Measurements from ENCODE around the gene RGS10. TPM values are rescaled to one million over a fixed set of nuclear protein-coding genes. Genes with fewer than 3 reads are reported as not detected.

RGS10 gene
- total and polyA plus RNA-seq, 9 of the 15 experiments (the other 6 are each of a cell fraction or from before 2014, with no cell fraction given): 31.9 to 123 (median 62.1) TPM

DNA sequence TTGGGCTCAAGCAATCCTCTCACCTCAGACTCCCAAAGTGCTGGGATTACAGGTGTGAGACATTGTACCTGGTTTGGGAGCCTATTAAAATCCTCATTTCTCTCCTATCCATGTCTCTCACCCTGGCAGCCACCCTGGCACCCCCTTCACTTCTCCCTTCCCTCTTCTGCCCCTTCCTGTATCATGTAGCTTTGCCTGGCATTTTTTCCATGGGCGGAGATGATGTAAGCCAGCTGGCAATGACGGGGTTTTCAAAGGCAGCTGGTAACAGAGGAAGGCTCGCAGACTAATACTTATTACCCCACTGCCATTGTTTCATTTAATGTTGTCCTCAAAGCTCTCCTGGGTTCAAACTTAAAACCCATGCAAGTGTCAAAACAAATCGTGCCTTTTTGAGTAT lies 61.9 kb downstream of the RGS10 start:
- CTCF ChIA-PET (ENCODE audit: low intra/inter-chr PET ratio): no interaction called here
- no TSS peak for BruUV-seq (replicated peaks)
- Histone ChIP-seq H3K4me2 (ENCODE audit: insufficient read depth, low read length) (no peak overlapping the region), H3K79me2 (ENCODE audit: control insufficient read depth, insufficient read depth, low read length) (no peaks in the 10 kb centered on the region), H2AFZ (ENCODE audit: low read depth, low read length) (no peak overlapping the region), H3K9ac (ENCODE audit: insufficient read depth in 1 of 2, low read depth in 2 of 2, low read length in 2 of 2) (no peak overlapping the region), H3K4me1 (replicated peaks in 1 of 2; ENCODE audit: control insufficient read depth in 2 of 2, insufficient read depth in 2 of 2, low read length in 2 of 2) (no peaks in the 10 kb centered on the region; a peak in 1 of 5 replicates), H4K20me1 (replicated peaks; ENCODE audit: control insufficient read depth, insufficient read depth, low read length) (no peaks in the 10 kb centered on the region), H3K27me3 (ENCODE audit: control insufficient read depth in 2 of 2, insufficient read depth in 2 of 2, low read length in 2 of 2) (peaks cover 2 to 25% of the 10 kb centered on the region in 2 experiments), H3K27ac (ENCODE audit: extremely low read depth, low read depth, low read length) (no peak overlapping the region), H3K9me3 (replicated peaks; ENCODE audit: control insufficient read depth, insufficient read depth, low read depth, low read length) (no peaks in the 10 kb centered on the region), H3K36me3 (ENCODE audit: control insufficient read depth, insufficient read depth, low read length) (no peaks in the 10 kb centered on the region), H3K9me1 (ENCODE audit: control insufficient read depth, insufficient read depth, low read length) (no peaks in the 10 kb centered on the region), H3K4me3 (no peak overlapping the region)
- POLR2A ChIA-PET: no interaction called here
- no peak for FAIRE-seq
- ATAC-seq: no peak
- WGBS (ENCODE audit: insufficient coverage, low coverage, missing lambda C conversion rate): 0% methylated on average over 4 of the region's 4 CpGs
- in situ Hi-C loops (cut with MboI) (no loop called here), intact Hi-C loops (cut with micrococcal nuclease) (no loop called here)
- TF ChIP-seq MTF1 (CRISPR knock-in tag; IDR thresholded peaks at IDR 0.05; ENCODE audit: borderline replicate concordance) (no peak), DPF2 (IDR thresholded peaks at IDR 0.05) (no peak), ZNF165 (CRISPR knock-in tag; IDR thresholded peaks at IDR 0.05; ENCODE audit: borderline replicate concordance) (no peak), STAT5A (IDR thresholded peaks at IDR 0.05; ENCODE audit: borderline replicate concordance, low read length) (no peak)
- TF ChIP-seq, protein P1, sequence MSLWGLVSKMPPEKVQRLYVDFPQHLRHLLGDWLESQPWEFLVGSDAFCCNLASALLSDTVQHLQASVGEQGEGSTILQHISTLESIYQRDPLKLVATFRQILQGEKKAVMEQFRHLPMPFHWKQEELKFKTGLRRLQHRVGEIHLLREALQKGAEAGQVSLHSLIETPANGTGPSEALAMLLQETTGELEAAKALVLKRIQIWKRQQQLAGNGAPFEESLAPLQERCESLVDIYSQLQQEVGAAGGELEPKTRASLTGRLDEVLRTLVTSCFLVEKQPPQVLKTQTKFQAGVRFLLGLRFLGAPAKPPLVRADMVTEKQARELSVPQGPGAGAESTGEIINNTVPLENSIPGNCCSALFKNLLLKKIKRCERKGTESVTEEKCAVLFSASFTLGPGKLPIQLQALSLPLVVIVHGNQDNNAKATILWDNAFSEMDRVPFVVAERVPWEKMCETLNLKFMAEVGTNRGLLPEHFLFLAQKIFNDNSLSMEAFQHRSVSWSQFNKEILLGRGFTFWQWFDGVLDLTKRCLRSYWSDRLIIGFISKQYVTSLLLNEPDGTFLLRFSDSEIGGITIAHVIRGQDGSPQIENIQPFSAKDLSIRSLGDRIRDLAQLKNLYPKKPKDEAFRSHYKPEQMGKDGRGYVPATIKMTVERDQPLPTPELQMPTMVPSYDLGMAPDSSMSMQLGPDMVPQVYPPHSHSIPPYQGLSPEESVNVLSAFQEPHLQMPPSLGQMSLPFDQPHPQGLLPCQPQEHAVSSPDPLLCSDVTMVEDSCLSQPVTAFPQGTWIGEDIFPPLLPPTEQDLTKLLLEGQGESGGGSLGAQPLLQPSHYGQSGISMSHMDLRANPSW (CRISPR knock-in tag; IDR thresholded peaks at IDR 0.05): no peak
- TF ChIP-seq, protein P2, sequence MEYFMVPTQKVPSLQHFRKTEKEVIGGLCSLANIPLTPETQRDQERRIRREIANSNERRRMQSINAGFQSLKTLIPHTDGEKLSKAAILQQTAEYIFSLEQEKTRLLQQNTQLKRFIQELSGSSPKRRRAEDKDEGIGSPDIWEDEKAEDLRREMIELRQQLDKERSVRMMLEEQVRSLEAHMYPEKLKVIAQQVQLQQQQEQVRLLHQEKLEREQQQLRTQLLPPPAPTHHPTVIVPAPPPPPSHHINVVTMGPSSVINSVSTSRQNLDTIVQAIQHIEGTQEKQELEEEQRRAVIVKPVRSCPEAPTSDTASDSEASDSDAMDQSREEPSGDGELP (CRISPR knock-in tag; IDR thresholded peaks at IDR 0.05; ENCODE audit: borderline replicate concordance): no peak
- no peak for DNase-seq (ENCODE audit: extremely low read depth in 1 of 4, low spot score in 3 of 4)
